ENCODE data around the gene MSMP. TPM values are rescaled to one million over a fixed set of nuclear protein-coding genes. Genes with fewer than 3 reads are reported as not detected.

The MSMP gene
- total RNA-seq, 1 donor from 2014 or later, result not detected

DNA sequence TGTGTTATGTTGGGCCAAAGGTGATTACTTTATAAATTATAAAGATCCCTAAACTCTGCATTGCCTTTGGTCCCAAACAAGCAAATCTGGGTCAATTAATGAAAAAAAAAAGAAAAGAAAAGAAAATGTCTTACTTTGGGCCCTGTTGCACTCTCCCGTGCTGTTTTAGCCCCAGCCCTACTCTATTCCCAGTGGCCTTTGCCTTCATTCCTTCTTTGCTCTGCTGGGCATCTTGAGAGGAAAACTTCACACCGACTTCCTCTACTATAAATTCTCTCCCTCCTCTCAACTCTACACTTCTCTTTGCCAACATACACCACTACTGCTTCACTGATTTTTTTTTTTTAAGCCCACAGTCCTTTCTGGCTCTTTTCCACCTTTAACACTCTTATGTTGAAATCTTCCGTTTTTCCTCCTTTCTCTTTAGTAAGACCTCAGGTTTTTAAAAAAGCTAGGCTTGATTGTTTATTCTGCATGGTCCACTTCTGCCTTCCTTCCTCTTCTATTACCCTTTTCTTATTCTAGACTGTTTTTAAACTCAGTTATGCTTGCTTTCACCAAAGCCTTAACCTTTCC lies 4.5 kb upstream of the MSMP start:
- Histone ChIP-seq H3K36me3 (peaks cover 0 to 9% of the 10 kb centered on the region in 2 donors), H3K9me3 (no peaks in the 10 kb centered on the region), H3K4me1 (peaks cover 23% of the 10 kb centered on the region), H3K27me3 (no peaks in the 10 kb centered on the region), H3K27ac (no peak overlapping the region), H3K4me3 (no peak overlapping the region)
- intact Hi-C loops (cut with DNase I), result loop anchor here (10.0 kb wide), 1 partner anchor 1436 kb away; no protein-coding TSS in a partner anchor
- no peak for DNase-seq (ENCODE audit: extremely low spot score in 2 of 2)
- TF ChIP-seq POLR2AphosphoS5 (IDR thresholded peaks at IDR 0.05; ENCODE audit: insufficient read depth in 1 of 2, low read depth in 1 of 2) (no peak), POLR2A (IDR thresholded peaks at IDR 0.05) (no peak)
- TF ChIP-seq, protein P1, sequence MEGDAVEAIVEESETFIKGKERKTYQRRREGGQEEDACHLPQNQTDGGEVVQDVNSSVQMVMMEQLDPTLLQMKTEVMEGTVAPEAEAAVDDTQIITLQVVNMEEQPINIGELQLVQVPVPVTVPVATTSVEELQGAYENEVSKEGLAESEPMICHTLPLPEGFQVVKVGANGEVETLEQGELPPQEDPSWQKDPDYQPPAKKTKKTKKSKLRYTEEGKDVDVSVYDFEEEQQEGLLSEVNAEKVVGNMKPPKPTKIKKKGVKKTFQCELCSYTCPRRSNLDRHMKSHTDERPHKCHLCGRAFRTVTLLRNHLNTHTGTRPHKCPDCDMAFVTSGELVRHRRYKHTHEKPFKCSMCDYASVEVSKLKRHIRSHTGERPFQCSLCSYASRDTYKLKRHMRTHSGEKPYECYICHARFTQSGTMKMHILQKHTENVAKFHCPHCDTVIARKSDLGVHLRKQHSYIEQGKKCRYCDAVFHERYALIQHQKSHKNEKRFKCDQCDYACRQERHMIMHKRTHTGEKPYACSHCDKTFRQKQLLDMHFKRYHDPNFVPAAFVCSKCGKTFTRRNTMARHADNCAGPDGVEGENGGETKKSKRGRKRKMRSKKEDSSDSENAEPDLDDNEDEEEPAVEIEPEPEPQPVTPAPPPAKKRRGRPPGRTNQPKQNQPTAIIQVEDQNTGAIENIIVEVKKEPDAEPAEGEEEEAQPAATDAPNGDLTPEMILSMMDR (IDR thresholded peaks at IDR 0.05), result no peak

DNA sequence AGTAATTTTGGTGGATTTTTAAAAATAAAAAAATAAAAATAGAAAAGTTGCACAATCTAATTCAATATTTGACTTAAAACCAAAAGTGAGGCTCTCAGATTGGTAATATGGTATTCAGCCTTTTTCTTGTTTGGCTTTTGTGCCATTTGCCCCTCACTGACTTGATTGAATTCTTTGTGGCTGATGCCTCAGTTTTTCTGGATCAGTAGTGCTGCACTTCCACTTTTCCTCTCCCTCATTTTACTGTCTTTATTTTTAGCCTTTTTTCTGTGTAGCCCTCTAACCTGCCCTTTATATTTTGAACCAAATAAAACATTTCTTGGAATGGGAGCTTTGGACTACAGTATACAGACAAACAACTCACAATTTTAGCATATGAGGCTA lies 3.8 kb upstream of the MSMP start:
- Histone ChIP-seq H3K27ac (no peak overlapping the region), H3K4me3 (no peak overlapping the region), H3K27me3 (no peaks in the 10 kb centered on the region), H3K36me3 (peaks cover 0 to 16% of the 10 kb centered on the region in 2 donors), H3K9me3 (no peaks in the 10 kb centered on the region), H3K4me1 (peaks cover 23% of the 10 kb centered on the region)
- TF ChIP-seq POLR2A (IDR thresholded peaks at IDR 0.05) (no peak), POLR2AphosphoS5 (IDR thresholded peaks at IDR 0.05; ENCODE audit: insufficient read depth in 1 of 2, low read depth in 1 of 2) (no peak)
- TF ChIP-seq, protein P1 (IDR thresholded peaks at IDR 0.05), result no peak
- intact Hi-C loops (cut with DNase I), result loop anchor here (10.0 kb wide), 1 partner anchor 1437 kb away; no protein-coding TSS in a partner anchor
- DNase-seq (ENCODE audit: extremely low spot score in 2 of 2), result no peak

DNA sequence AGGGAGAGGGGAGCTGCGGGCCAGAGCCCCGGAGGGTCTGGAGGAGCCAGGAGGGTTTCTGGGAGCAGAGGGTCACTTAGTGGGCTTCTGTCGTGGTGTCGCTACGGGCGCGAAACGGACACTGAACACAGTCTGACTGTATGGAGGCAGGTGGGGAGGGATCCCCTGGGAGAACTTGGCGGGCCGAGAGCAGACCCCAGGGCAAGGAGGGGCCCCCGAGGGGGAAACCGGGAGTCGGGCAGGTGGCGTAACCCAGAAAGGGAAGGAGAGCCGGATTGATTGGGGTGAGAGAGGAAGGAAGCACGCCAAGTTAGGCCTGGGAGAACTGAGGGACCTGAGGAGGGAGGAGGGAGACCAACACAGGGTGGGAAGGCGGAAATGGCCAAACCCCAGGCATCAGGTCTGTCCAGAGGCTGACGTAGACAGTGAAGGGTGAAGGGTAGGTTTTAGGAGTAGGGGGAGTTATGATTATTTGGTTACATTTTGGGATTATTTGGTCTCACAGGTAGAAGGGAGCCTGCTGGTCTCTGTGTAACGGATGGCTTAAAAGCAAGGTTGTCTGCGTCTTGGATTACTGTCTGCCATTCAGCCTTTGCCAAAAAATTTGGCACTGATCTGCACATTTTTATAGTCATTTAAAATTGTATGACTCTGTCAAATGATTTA lies 3.3 kb upstream of the MSMP start:
- Histone ChIP-seq H3K4me3 (peak overlapping the region; percentile 47 to 53), H3K4me1 (peaks cover 23% of the 10 kb centered on the region), H3K27ac (peak overlapping the region; percentile 70), H3K36me3 (peaks cover 0 to 21% of the 10 kb centered on the region in 2 donors), H3K27me3 (no peaks in the 10 kb centered on the region), H3K9me3 (no peaks in the 10 kb centered on the region)
- intact Hi-C loops (cut with DNase I), result loop anchor here (10.0 kb wide), 1 partner anchor 1437 kb away; no protein-coding TSS in a partner anchor
- no peak for DNase-seq (ENCODE audit: extremely low spot score in 2 of 2)
- TF ChIP-seq POLR2AphosphoS5 (IDR thresholded peaks at IDR 0.05; ENCODE audit: insufficient read depth in 1 of 2, low read depth in 1 of 2) (peak in 1 of 2 donors; percentile 59), POLR2A (IDR thresholded peaks at IDR 0.05) (no peak)

DNA sequence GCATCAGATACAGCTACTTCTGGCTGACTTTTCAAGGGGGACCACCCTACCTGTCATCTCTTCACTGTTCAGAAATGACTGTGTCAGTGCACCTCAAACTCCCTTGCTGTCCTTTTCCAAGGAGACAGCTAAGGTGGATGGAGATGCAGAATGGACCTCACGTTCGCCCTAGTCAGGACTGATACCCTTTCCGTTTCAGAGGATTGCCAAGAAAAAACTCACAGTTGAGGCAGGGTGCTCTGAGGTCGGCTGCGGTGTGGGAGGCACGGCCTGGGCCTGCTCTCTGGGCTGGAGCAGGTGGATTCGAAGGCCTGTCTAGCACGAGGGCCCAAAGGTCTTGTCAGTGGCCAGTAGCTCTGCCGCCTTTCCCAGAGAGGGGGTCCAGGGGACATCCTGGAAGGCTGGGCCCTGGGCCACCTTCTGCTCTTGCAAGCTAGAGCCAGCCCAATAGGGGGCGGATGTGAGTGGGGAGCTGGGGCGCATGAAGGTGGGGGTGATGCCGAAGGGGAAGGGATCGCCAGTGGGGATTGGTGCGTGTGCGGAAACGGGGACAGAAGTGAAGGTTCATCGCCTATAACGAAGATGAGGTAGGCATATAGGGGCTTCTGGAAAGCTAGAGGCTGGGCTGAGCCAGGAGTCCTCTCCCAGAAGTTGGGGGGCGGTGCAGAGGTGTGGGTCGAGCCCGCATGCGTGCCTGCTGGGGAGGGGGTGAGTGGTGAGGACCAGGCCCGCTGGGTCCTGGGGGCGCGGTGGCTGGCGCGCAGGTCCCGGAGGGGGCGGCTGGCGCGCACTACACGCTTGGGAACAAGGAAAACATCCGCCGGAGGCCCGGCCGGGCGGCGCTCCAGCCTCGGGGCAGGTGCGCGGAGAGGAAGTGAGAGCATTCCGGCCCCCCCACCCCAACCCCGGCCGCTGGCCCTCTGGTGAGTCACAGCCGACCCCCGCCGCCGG lies 2.5 kb upstream of the MSMP start:
- DNase-seq (ENCODE audit: extremely low spot score in 2 of 2), result no peak
- no peaks in the 10 kb centered on the region for H3K9me3 ChIP-seq
- peaks cover 0 to 29% of the 10 kb centered on the region in 2 donors for H3K36me3 ChIP-seq
- intact Hi-C loops (cut with DNase I), result loop anchor here (10.0 kb wide), 1 partner anchor 1438 kb away; no protein-coding TSS in a partner anchor
- peak overlapping the region; percentile 47 to 53 for H3K4me3 ChIP-seq
- peaks cover 23% of the 10 kb centered on the region for H3K4me1 ChIP-seq
- H3K27ac ChIP-seq, result peak overlapping the region; percentile 70
- TF ChIP-seq, protein P1 (IDR thresholded peaks at IDR 0.05), result peak in 1 of 3 experiments; percentile 32
- no peak for TF ChIP-seq POLR2A (IDR thresholded peaks at IDR 0.05)
- H3K27me3 ChIP-seq, result no peaks in the 10 kb centered on the region

DNA sequence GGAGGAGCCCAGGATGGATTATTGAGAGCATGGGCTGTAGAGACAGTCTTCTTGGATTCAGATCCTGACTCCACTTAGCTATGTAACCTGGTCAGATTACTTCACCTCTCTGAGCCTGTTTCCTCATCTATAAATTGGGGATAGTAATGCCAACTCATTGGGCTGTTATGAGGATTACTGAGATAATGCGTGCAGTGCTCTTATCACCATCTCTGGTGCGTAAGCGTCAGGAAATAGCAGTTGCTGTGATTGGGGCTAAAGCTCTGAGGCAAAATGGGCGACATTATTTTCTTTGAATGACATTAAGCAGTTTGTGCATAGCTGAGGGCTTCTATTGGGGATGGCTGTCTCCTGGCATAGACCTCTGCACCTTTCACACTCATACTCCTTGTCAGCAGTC lies 995 bp upstream of the MSMP start:
- peaks cover 29% of the 10 kb centered on the region for H3K4me1 ChIP-seq
- DNase-seq (ENCODE audit: extremely low spot score in 2 of 2), result no peak
- H3K4me3 ChIP-seq, result no peak overlapping the region
- H3K27me3 ChIP-seq, result no peaks in the 10 kb centered on the region
- H3K9me3 ChIP-seq, result no peaks in the 10 kb centered on the region
- intact Hi-C loops (cut with DNase I), result loop anchor here (10.0 kb wide), 1 partner anchor 1440 kb away; no protein-coding TSS in a partner anchor
- no peak overlapping the region for H3K27ac ChIP-seq
- TF ChIP-seq, protein P1 (IDR thresholded peaks at IDR 0.05), result no peak
- TF ChIP-seq POLR2AphosphoS5 (IDR thresholded peaks at IDR 0.05; ENCODE audit: insufficient read depth in 1 of 2, low read depth in 1 of 2) (no peak), POLR2A (IDR thresholded peaks at IDR 0.05) (no peak)
- peaks cover 0 to 40% of the 10 kb centered on the region in 2 donors for H3K36me3 ChIP-seq

Data from vagina (tissue), 2 donors.